ENCODE measurements around the gene TBX4. TPM values are rescaled to one million over a fixed set of nuclear protein-coding genes. Genes with fewer than 3 reads are reported as not detected.

The TBX4 gene
- total and polyA plus RNA-seq, 2 of the 13 experiments (the other 11 are each of a cell fraction or from before 2014, with no cell fraction given) = 0.11 to 1.1 TPM

DNA sequence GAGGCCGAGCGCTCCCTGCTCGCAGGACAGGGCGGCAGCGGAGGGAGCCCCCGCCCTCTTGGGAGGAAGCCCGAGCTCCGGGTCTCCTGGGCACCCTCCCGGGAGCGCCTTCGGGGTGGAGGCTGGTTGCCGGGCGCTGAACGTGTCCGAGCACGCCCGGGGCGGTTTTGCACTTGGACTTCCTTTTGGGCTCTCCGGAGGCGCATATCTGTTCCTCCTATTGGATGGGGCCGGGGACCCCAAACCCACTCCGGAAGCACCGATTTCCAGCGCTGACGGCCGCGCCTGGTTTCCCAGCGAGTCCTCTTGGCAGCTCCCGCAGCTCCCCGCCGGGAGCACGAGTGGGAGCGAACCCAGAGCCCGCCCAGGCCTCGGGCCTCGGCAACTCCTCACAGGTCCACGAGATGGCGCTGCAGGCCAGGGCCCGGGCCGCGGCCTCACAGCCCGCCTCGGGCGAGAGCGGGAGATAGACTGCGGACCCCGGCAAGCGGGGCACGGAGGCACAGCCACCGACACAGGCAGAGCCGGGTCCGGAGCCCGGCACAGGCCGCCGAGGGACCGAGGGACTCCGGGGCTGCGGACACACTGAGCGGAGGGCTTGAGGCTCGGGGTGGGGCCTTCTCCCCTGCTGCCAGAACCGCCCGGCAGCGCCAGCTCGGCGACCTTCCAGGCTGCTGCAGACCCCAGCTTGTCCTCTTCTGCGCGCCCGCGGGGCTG is 39.9 kb upstream of the TBX4 start (continued):
- TF ChIP-seq SUZ12 (IDR thresholded peaks at IDR 0.05; ENCODE audit: low read depth, low read length) = no peak
- TF ChIP-seq ZNF343 (CRISPR knock-in tag; IDR thresholded peaks at IDR 0.05) = 0 out of 2 replicates have a peak, but pooled peaks have one; percentile 63
- TF ChIP-seq ZNF546 (CRISPR knock-in tag; conservative IDR thresholded peaks at IDR 0.05) = 0 out of 2 replicates have a peak, but pooled peaks have one; percentile 49
- TF ChIP-seq, protein P1, sequence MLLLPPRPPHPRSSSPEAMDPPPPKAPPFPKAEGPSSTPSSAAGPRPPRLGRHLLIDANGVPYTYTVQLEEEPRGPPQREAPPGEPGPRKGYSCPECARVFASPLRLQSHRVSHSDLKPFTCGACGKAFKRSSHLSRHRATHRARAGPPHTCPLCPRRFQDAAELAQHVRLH (CRISPR knock-in tag; IDR thresholded peaks at IDR 0.05; ENCODE audit: borderline replicate concordance, low read depth) = peak; percentile 94; the same call in 1 of the 2 replicates
- no peak for TF ChIP-seq NCOA1 (CRISPR knock-in tag; IDR thresholded peaks at IDR 0.05)
- TF ChIP-seq ZBTB3 (CRISPR knock-in tag; IDR thresholded peaks at IDR 0.05; ENCODE audit: borderline replicate concordance, low read depth) = no peak
- TF ChIP-seq ZNF605 (CRISPR knock-in tag; IDR thresholded peaks at IDR 0.05) = peak; percentile 92
- TF ChIP-seq ZEB1 (IDR thresholded peaks at IDR 0.05; ENCODE audit: insufficient replicate concordance, low read depth) = no peak
- no peak for TF ChIP-seq TRIM24 (CRISPR knock-in tag; IDR thresholded peaks at IDR 0.05)
- peak; percentile 74 for TF ChIP-seq ISL2 (CRISPR knock-in tag; IDR thresholded peaks at IDR 0.05)
- TF ChIP-seq HNF4A (CRISPR knock-in tag; IDR thresholded peaks at IDR 0.05) = peak; percentile 38; the same call in 1 of the 2 replicates
- TF ChIP-seq, protein P2, sequence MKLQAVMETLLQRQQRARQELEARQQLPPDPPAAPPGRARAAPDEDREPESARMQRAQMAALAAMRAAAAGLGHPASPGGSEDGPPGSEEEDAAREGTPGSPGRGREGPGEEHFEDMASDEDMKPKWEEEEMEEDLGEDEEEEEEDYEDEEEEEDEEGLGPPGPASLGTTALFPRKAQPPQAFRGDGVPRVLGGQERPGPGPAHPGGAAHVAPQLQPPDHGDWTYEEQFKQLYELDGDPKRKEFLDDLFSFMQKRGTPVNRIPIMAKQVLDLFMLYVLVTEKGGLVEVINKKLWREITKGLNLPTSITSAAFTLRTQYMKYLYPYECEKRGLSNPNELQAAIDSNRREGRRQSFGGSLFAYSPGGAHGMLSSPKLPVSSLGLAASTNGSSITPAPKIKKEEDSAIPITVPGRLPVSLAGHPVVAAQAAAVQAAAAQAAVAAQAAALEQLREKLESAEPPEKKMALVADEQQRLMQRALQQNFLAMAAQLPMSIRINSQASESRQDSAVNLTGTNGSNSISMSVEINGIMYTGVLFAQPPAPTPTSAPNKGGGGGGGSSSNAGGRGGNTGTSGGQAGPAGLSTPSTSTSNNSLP (IDR thresholded peaks at IDR 0.05; ENCODE audit: low read depth, low read length) = 0 out of 2 replicates have a peak, but pooled peaks have one; percentile 37
- TF ChIP-seq, protein P3, sequence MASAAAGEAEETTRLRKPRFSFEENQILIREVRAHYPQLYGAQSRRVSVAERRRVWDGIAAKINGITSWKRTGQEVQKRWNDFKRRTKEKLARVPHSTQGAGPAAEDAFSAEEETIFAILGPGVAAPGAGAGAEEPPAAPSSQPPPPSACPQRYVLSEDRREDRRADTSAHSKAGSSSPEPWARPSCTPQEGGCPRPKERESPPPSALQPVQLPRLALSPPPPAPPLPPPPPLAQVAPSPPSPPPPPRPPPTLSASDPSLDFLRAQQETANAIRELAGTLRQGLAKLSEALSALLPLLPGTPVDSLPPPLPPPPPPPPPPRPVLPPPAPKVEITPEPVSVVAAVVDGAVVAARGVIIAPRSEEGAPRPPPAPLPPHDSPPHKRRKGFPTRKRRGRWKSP (CRISPR knock-in tag; IDR thresholded peaks at IDR 0.05) = peak; percentile 71
- TF ChIP-seq, protein P4, sequence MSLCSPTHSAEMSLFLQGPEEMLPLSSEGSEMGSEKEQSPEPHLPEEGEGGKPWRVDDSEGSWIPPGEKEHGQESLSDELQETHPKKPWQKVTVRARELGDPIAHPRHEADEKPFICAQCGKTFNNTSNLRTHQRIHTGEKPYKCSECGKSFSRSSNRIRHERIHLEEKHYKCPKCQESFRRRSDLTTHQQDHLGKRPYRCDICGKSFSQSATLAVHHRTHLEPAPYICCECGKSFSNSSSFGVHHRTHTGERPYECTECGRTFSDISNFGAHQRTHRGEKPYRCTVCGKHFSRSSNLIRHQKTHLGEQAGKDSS (CRISPR knock-in tag; IDR thresholded peaks at IDR 0.05; ENCODE audit: borderline replicate concordance, low read depth) = peak; percentile 35; the same call in 1 of the 2 replicates
- no peak; the same call in 1 of the 2 replicates for TF ChIP-seq PAX8 (CRISPR knock-in tag; IDR thresholded peaks at IDR 0.05; ENCODE audit: borderline replicate concordance)
- no peak; the same call in 1 of the 2 replicates for TF ChIP-seq ZNF160 (CRISPR knock-in tag; IDR thresholded peaks at IDR 0.05)
- TF ChIP-seq, protein P5, sequence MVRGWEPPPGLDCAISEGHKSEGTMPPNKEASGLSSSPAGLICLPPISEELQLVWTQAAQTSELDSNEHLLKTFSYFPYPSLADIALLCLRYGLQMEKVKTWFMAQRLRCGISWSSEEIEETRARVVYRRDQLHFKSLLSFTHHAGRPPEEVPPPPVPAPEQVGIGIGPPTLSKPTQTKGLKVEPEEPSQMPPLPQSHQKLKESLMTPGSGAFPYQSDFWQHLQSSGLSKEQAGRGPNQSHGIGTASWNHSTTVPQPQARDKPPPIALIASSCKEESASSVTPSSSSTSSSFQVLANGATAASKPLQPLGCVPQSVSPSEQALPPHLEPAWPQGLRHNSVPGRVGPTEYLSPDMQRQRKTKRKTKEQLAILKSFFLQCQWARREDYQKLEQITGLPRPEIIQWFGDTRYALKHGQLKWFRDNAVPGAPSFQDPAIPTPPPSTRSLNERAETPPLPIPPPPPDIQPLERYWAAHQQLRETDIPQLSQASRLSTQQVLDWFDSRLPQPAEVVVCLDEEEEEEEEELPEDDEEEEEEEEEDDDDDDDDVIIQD (CRISPR knock-in tag; IDR thresholded peaks at IDR 0.05; ENCODE audit: low read depth) = peak; percentile 48; the same call in 1 of the 2 replicates
- TF ChIP-seq SRSF9 (IDR thresholded peaks at IDR 0.05; ENCODE audit: borderline replicate concordance, insufficient read depth, low read depth, low read length, poor library complexity, severe bottlenecking) = no peak
- TF ChIP-seq SMYD3 (CRISPR knock-in tag; IDR thresholded peaks at IDR 0.05) = no peak
- TF ChIP-seq, protein P6, sequence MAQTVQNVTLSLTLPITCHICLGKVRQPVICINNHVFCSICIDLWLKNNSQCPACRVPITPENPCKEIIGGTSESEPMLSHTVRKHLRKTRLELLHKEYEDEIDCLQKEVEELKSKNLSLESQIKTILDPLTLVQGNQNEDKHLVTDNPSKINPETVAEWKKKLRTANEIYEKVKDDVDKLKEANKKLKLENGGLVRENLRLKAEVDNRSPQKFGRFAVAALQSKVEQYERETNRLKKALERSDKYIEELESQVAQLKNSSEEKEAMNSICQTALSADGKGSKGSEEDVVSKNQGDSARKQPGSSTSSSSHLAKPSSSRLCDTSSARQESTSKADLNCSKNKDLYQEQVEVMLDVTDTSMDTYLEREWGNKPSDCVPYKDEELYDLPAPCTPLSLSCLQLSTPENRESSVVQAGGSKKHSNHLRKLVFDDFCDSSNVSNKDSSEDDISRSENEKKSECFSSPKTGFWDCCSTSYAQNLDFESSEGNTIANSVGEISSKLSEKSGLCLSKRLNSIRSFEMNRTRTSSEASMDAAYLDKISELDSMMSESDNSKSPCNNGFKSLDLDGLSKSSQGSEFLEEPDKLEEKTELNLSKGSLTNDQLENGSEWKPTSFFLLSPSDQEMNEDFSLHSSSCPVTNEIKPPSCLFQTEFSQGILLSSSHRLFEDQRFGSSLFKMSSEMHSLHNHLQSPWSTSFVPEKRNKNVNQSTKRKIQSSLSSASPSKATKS (CRISPR knock-in tag; IDR thresholded peaks at IDR 0.05) = 0 out of 2 replicates have a peak, but pooled peaks have one; percentile 66
- peak; percentile 83; the same call in 1 of the 2 replicates for TF ChIP-seq ZBTB42 (CRISPR knock-in tag; IDR thresholded peaks at IDR 0.05)

Data from HepG2 (cell line).